Chondrocyte (in vitro differentiated cells): Measurements from ENCODE around the gene ELFN2. TPM values are rescaled to one million over a fixed set of nuclear protein-coding genes. Genes with fewer than 3 reads are reported as not detected.

Source experiments
- DNase-seq: peaks from one replicate; pipeline ENCODE4 v3.0.0; 2021; ENCODE audit warnings: mixed read lengths, low spot score
- H3K27ac Mint-ChIP-seq: one replicate; pipeline ENCODE4 v1.8.0; 2021; ENCODE audit warnings: mild to moderate bottlenecking, moderate library complexity, mixed read lengths; ENCODE audit not compliant: unreplicated experiment
- H3K27me3 Mint-ChIP-seq: 2 replicates; pipeline ENCODE4 v1.8.0; 2021; ENCODE audit warnings: low read depth, mixed read lengths
- H3K36me3 Mint-ChIP-seq: 2 replicates; pipeline ENCODE4 v1.8.0; 2021; ENCODE audit warnings: low read depth, mixed read lengths
- H3K4me1 Mint-ChIP-seq: 2 replicates; pipeline ENCODE4 v1.8.0; 2021; ENCODE audit warnings: low read depth, mild to moderate bottlenecking, mixed read lengths
- H3K4me3 Mint-ChIP-seq: one replicate; pipeline ENCODE4 v1.8.0; 2021; ENCODE audit warnings: mild to moderate bottlenecking, moderate library complexity, mixed read lengths; ENCODE audit not compliant: unreplicated experiment
- H3K9me3 Mint-ChIP-seq: 2 replicates; pipeline ENCODE4 v1.8.0; 2021; ENCODE audit warnings: low read depth, mixed read lengths
- CTCF ChIP-seq: fragments of 200-600 bp; sonication (generic); IDR thresholded peaks from 2 replicates; pipeline ENCODE4 v1.5.0; 2021; ENCODE audit warnings: antibody characterized with exemption, mild to moderate bottlenecking, moderate library complexity
- total RNA-seq: library from RNA; stranded (reverse); gene quantifications from 3 replicates; pipeline ENCODE4 v1.2.1, GENCODE V29; 2021

ELFN2 gene
- total RNA-seq, 1 donor from 2014 or later: 0.65 TPM

DNA sequence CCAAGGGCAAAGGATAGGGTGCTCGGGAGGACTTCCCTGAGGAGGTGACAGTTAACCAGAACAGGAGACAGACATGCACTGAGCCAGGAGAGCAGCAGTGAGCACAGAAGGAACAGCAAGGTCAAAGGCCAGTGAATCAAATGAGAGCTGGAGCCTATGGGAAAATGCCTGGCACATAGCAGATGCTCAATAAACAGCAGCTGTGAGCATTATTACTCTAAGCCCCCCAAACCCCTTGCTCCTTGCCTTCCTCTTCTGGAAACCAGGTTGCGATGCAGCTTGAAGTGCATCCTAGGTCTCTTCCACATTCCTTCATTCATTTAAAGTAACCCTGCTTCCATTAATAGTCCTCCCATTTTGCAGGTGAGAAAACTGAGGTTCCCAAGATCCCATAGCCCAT, 13.0 kb downstream of the ELFN2 start:
- H3K9me3 Mint-ChIP-seq: no peaks in the 10 kb centered on the region
- H3K4me1 Mint-ChIP-seq: peaks cover under 1% of the 10 kb centered on the region
- no peak overlapping the region for H3K4me3 Mint-ChIP-seq
- no peaks in the 10 kb centered on the region for H3K36me3 Mint-ChIP-seq
- TF ChIP-seq CTCF: no peak
- H3K27me3 Mint-ChIP-seq: peaks cover 19% of the 10 kb centered on the region
- H3K27ac Mint-ChIP-seq: no peak overlapping the region
- no peak for DNase-seq

DNA sequence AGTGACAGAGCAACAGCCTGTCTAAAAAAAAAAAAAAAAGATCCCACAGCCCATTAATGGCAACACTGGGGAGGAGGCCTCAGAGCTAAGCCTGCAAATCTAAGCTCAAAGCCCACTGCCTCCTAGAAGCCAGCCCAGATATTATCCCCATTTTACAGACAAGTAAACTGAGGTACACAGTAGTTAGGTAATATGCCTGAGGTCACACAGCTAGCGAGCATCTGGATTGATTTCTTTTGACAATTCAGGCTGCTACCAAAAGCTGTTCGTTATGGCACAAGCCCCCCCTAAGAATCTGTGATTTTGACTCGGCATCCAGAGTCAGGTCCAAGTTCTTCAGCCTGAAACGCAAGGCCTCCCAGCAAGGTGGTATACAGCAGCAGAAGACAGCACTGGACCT, 13.7 kb downstream of the ELFN2 start:
- peaks cover 15% of the 10 kb centered on the region for H3K27me3 Mint-ChIP-seq

GRCh38 chr22:37412495-37413250, 14.6 kb downstream of the ELFN2 start:
- Mint-ChIP-seq H3K4me1 (no peaks in the 10 kb centered on the region), H3K4me3 (no peak overlapping the region), H3K27me3 (peaks cover 15% of the 10 kb centered on the region), H3K36me3 (no peaks in the 10 kb centered on the region), H3K9me3 (no peaks in the 10 kb centered on the region), H3K27ac (no peak overlapping the region)
- no peak for TF ChIP-seq CTCF
- no peak for DNase-seq

More for the DNA sequence above, 13.7 kb downstream of the ELFN2 start:
- Mint-ChIP-seq H3K27ac (no peak overlapping the region), H3K4me3 (no peak overlapping the region), H3K9me3 (no peaks in the 10 kb centered on the region), H3K36me3 (no peaks in the 10 kb centered on the region), H3K4me1 (no peaks in the 10 kb centered on the region)
- no peak for TF ChIP-seq CTCF
- DNase-seq: no peak

- Mint-ChIP-seq H3K36me3 (no peaks in the 10 kb centered on the region), H3K27me3 (peaks cover 10% of the 10 kb centered on the region), H3K9me3 (no peaks in the 10 kb centered on the region), H3K27ac (no peak overlapping the region), H3K4me3 (no peak overlapping the region), H3K4me1 (no peaks in the 10 kb centered on the region)
- no peak for TF ChIP-seq CTCF
- DNase-seq: no peak
Observed at GRCh38 chr22:37411655-37412054, 15.6 kb downstream of the ELFN2 start.

DNA sequence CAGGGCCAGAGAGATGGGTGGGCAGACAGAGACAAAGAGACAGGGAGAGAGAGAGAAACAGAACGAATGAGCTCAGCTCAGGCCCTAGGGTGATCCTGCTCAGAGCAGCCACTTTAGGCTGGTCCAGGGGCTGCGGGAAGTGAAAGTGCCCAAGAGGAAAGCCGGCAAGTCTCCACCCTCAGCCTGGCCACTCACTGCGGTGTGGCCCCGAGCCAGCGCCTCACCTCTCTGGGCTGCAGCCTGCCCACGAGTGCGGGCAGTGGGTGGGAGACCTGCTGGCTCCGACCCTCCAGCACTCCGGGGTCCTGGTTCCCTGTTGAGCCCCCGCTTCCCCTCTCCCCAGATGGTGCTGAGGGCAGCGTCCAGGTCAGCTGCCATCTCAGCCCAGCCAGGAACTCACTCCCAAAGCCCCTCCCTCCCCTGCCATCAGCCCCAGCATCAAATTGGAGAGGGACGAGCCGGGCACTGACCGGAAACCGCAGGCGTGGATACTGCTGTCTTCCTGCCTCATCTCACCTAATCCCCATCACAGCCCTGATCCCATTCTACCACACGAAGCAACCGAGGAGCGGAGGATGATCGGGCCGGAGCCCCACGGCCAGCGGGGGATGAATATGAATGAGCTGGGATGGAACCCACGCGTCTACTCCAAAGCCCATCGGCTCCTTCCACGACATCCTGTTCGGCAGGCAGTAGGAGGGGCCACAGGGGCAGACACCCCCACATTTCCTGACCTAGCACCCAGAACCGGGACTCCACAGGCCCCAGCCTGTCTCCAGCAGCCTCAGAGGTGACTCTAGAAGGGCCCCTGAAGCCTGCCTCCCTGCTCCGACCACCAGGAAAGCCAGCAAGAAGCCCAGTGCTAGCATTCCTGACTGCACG, 16.9 kb downstream of the ELFN2 start:
- peaks cover 6% of the 10 kb centered on the region for H3K27me3 Mint-ChIP-seq
- no peak overlapping the region for H3K4me3 Mint-ChIP-seq
- no peak for TF ChIP-seq CTCF
- H3K27ac Mint-ChIP-seq: no peak overlapping the region
- H3K9me3 Mint-ChIP-seq: no peaks in the 10 kb centered on the region
- no peaks in the 10 kb centered on the region for H3K36me3 Mint-ChIP-seq
- peak; percentile 80 for DNase-seq
- H3K4me1 Mint-ChIP-seq: no peaks in the 10 kb centered on the region
